PC-3 (cell line): Measurements from ENCODE around the gene CCR6.

ENCODE experiments used
- CTCF ChIP-seq: fragments of 300-600 bp; sonication (generic); conservative IDR thresholded peaks from 2 replicates; pipeline ENCODE4 v1.5.1; 2017; ENCODE audit warnings: antibody characterized with exemption, low read depth, mild to moderate bottlenecking, low read length
- EZH2phosphoT487 ChIP-seq: fragments of 300-600 bp; sonication (generic); IDR thresholded peaks from 2 replicates; pipeline ENCODE4 v1.6.1; 2018; ENCODE audit warnings: mild to moderate bottlenecking, antibody characterized with exemption, low read length, borderline replicate concordance

GRCh38 chr6:167104388-167104787, 18.5 kb upstream of the CCR6 start:
- TF ChIP-seq CTCF (no peak), EZH2phosphoT487 (no peak)
